Kidney (tissue), 14 donors: ENCODE data around the gene OTX1. TPM values are rescaled to one million over a fixed set of nuclear protein-coding genes. Genes with fewer than 3 reads are reported as not detected.

Source experiments
- DNase-seq, 5 donors: peaks; one replicate each; pipeline ENCODE4 v3.0.0-alpha.2; 2013 to 2020
- FAIRE-seq: peaks from 2 replicates; lab custom pipeline; 2012; peaks lifted over from hg19 to GRCh38; lab: Jason Lieb, UNC
- H3K27ac ChIP-seq, 2 donors: one replicate each; pipeline ENCODE4 v1.7.0; 2013; ENCODE audit warnings: low read depth in 2 of 2, low read length in 2 of 2, inconsistent platforms in 1 of 2
- H3K27me3 ChIP-seq: one replicate; pipeline ENCODE4 v1.7.1; 2013; ENCODE audit warnings: low read length, inconsistent platforms; ENCODE audit not compliant: control insufficient read depth, insufficient read depth
- H3K36me3 ChIP-seq, 3 donors: one replicate each; pipeline versions ENCODE4 v1.7.0 to v1.7.1; 2013; ENCODE audit warnings: low read length in 3 of 3, control low read depth in 1 of 3, inconsistent platforms in 1 of 3; ENCODE audit not compliant: insufficient read depth in 3 of 3, control insufficient read depth in 2 of 3
- H3K4me1 ChIP-seq, 3 donors: one replicate each; pipeline versions ENCODE4 v1.7.0 to v1.7.1; 2013; ENCODE audit warnings: low read length in 3 of 3, inconsistent platforms in 1 of 3, low read depth in 1 of 3; ENCODE audit not compliant: control insufficient read depth in 2 of 3, insufficient read depth in 2 of 3
- H3K4me3 ChIP-seq, 3 donors: one replicate each; pipeline versions ENCODE4 v1.7.0 to v1.8.1; 2013; ENCODE audit warnings: low read length in 3 of 3, control low read depth in 1 of 3, inconsistent platforms in 1 of 3
- H3K9ac ChIP-seq, 3 donors: one replicate each; pipeline versions ENCODE4 v1.7.0 to v1.7.1; 2013; ENCODE audit warnings: low read length in 3 of 3, control low read depth in 1 of 3, inconsistent platforms in 1 of 3
- H3K9me3 ChIP-seq, 3 donors: one replicate each; pipeline versions ENCODE4 v1.7.0 to v1.7.1; 2013; ENCODE audit warnings: low read length in 3 of 3, control low read depth in 1 of 3, inconsistent platforms in 1 of 3; ENCODE audit not compliant: control insufficient read depth in 2 of 3, insufficient read depth in 1 of 3
- CTCF ChIP-seq: IDR thresholded peaks from 3 replicates; pipeline ENCODE4 v1.5.1; 2012; ENCODE audit warnings: mild to moderate bottlenecking, moderate library complexity, borderline replicate concordance; ENCODE audit not compliant: insufficient read depth; ENCODE audit errors: extremely low read depth
- intact Hi-C: fragments of 100-400 bp; cut with DNase I; formaldehyde crosslinking; loops from one replicate; pipeline ENCODE4 v1.11.1; 2022
- polyA plus RNA-seq: library from polyadenylated mRNA; stranded (reverse); fragments of 350-450 nt; fragmentation: Illumina TruSeq; extraction: RNeasy Lipid Tissue Mini Kit (QIAGEN cat#74804); gene quantifications from one replicate; pipeline ENCODE4 v1.2.3, GENCODE V29; 2014; ENCODE audit warnings: low read depth, low replicate concordance; ENCODE audit not compliant: insufficient read depth
- total RNA-seq: library from RNA; stranded (reverse); fragmentation: NEBNext Ultra II Directional; extraction: Animal tissue kit (Norgen Biotek cat#: 25700); gene quantifications from one replicate; pipeline ENCODE4 v1.2.1, GENCODE V29; 2021
- donor health status: control.
- donor health status: control.
- donor health status: control.
- donor health status: control.
- donor health status: control.
- donor health status: DM: yes; HTN: yes; CAD: no.
- donor health status: Normal renal cell carcinoma (clear cell type).

The OTX1 gene
- total and polyA plus RNA-seq, 2 donors from 2014 or later, result not detected

- Histone ChIP-seq H3K9ac (no peak overlapping the region), H3K4me1 (peaks cover 0 to 14% (median 6%) of the 10 kb centered on the region in 3 donors), H3K27me3 (peaks cover 74% of the 10 kb centered on the region), H3K27ac (no peak overlapping the region), H3K4me3 (peak overlapping the region in 2 of 3 donors; percentile 69 to 75), H3K9me3 (no peaks in the 10 kb centered on the region), H3K36me3 (no peaks in the 10 kb centered on the region)
- no peak for TF ChIP-seq CTCF
- DNase-seq, result peak in 3 of 5 donors; percentile 46 to 70 (median 59)
- no peak for FAIRE-seq
- intact Hi-C loops, result no loop called here
These were observed 588 bp downstream of the OTX1 start for GRCh38 chr2:63051042-63051794.

- peak in 2 of 5 donors; percentile 59 to 63 for DNase-seq
- H3K27me3 ChIP-seq, result peaks cover 72% of the 10 kb centered on the region
- H3K4me3 ChIP-seq, result no peak overlapping the region
These were observed 1.2 kb downstream of the OTX1 start for GRCh38 chr2:63051795-63052333.

GRCh38 chr2:63052411-63053080 is 1.9 kb downstream of the OTX1 start:
- no peak for TF ChIP-seq CTCF
- Histone ChIP-seq H3K27ac (no peak overlapping the region), H3K4me1 (peaks cover 0 to 14% (median 6%) of the 10 kb centered on the region in 3 donors), H3K36me3 (no peaks in the 10 kb centered on the region), H3K4me3 (no peak overlapping the region), H3K27me3 (peaks cover 73% of the 10 kb centered on the region), H3K9ac (no peak overlapping the region), H3K9me3 (no peaks in the 10 kb centered on the region)
- intact Hi-C loops, result no loop called here
- no peak for FAIRE-seq
- DNase-seq, result peak in 3 of 5 donors; percentile 12 to 66 (median 43)

More at GRCh38 chr2:63051795-63052333, 1.2 kb downstream of the OTX1 start:
- intact Hi-C loops, result no loop called here
- H3K27ac ChIP-seq, result no peak overlapping the region
- no peaks in the 10 kb centered on the region for H3K36me3 ChIP-seq
- no peak overlapping the region for H3K9ac ChIP-seq
- no peak for FAIRE-seq
- H3K4me1 ChIP-seq, result peaks cover 0 to 14% (median 6%) of the 10 kb centered on the region in 3 donors
- H3K9me3 ChIP-seq, result no peaks in the 10 kb centered on the region
- TF ChIP-seq CTCF, result no peak
